Muscle of back (tissue), 10 donors: Measurements from ENCODE around the gene GLRB. TPM values are rescaled to one million over a fixed set of nuclear protein-coding genes. Genes with fewer than 3 reads are reported as not detected.

Source experiments
- polyA plus RNA-seq, 10 donors: library from polyadenylated mRNA; unstranded; fragments of 120-200 nt; gene quantifications; one replicate each; pipeline ENCODE4 v1.2.1, GENCODE V29; 2013; ENCODE audit not compliant: insufficient read length in 10 of 10

The GLRB gene
- polyA plus RNA-seq, 10 donors, result 4.1 to 7.2 (median 5.0) TPM

Other genes starting within 250 kb of the GLRB start
- gene PDGFC, start 104.4 kb upstream of the GLRB start, polyA plus RNA-seq, result 10 to 100 TPM; 23.6 to 42.0 (median 30.8) TPM
- 10 to 100 TPM in 2 of 10 donors, 1 to 10 TPM in 8; 4.5 to 12.8 (median 7.4) TPM for gene GRIA2, start 144.6 kb downstream of the GLRB start, polyA plus RNA-seq